ENCODE data around the gene ZNF469.
"Not testable (repeated sequence)": the region's sequence is repeated elsewhere in the genome, so short reads cannot be mapped to it uniquely, and the experiment has no call there.

Gene ZNF469

GRCh38 chr16:88409296-88410065 is 26.7 kb downstream of the ZNF469 start:
- Histone ChIP-seq H3K36me3 (ENCODE audit: control insufficient read depth in 1 of 2, insufficient read depth in 2 of 2, low read length in 2 of 2) (no peaks in the 10 kb centered on the region), H3K27me3 (ENCODE audit: control insufficient read depth in 1 of 2, insufficient read depth in 2 of 2, low read length in 2 of 2) (peaks cover 0 to 4% of the 10 kb centered on the region in 2 donors), H3K4me1 (ENCODE audit: control insufficient read depth in 1 of 2, insufficient read depth in 2 of 2, low read length in 2 of 2) (no peaks in the 10 kb centered on the region), H3K9ac (ENCODE audit: low read depth in 1 of 2, low read length in 2 of 2) (no peak overlapping the region), H3K9me3 (ENCODE audit: control insufficient read depth in 1 of 2, low read length in 2 of 2) (no peaks in the 10 kb centered on the region), H3K27ac (ENCODE audit: low read depth, low read length) (no peak overlapping the region), H3K4me3 (ENCODE audit: low read depth in 1 of 2, low read length in 2 of 2) (no peak overlapping the region)

- H3K27me3 ChIP-seq (ENCODE audit: control insufficient read depth in 1 of 2, insufficient read depth in 2 of 2, low read length in 2 of 2); H3K9me3 ChIP-seq (ENCODE audit: control insufficient read depth in 1 of 2, low read length in 2 of 2); H3K4me1 ChIP-seq (ENCODE audit: control insufficient read depth in 1 of 2, insufficient read depth in 2 of 2, low read length in 2 of 2); H3K9ac ChIP-seq (ENCODE audit: low read depth in 1 of 2, low read length in 2 of 2); H3K27ac ChIP-seq (ENCODE audit: low read depth, low read length); H3K36me3 ChIP-seq (ENCODE audit: control insufficient read depth in 1 of 2, insufficient read depth in 2 of 2, low read length in 2 of 2); H3K4me3 ChIP-seq (ENCODE audit: low read depth in 1 of 2, low read length in 2 of 2): not testable (repeated sequence)
Observed at GRCh38 chr16:88410297-88410968, 27.7 kb downstream of the ZNF469 start.

GRCh38 chr16:88411951-88412576 is 29.3 kb downstream of the ZNF469 start:
- no peaks in the 10 kb centered on the region for H3K9me3 ChIP-seq (ENCODE audit: control insufficient read depth in 1 of 2, low read length in 2 of 2)
- no peaks in the 10 kb centered on the region for H3K36me3 ChIP-seq (ENCODE audit: control insufficient read depth in 1 of 2, insufficient read depth in 2 of 2, low read length in 2 of 2)
- H3K27me3 ChIP-seq (ENCODE audit: control insufficient read depth in 1 of 2, insufficient read depth in 2 of 2, low read length in 2 of 2), result peaks cover 0 to 3% of the 10 kb centered on the region in 2 donors
- H3K27ac ChIP-seq (ENCODE audit: low read depth, low read length), result no peak overlapping the region
- H3K4me1 ChIP-seq (ENCODE audit: control insufficient read depth in 1 of 2, insufficient read depth in 2 of 2, low read length in 2 of 2), result no peaks in the 10 kb centered on the region
- H3K4me3 ChIP-seq (ENCODE audit: low read depth in 1 of 2, low read length in 2 of 2), result no peak overlapping the region
- no peak overlapping the region for H3K9ac ChIP-seq (ENCODE audit: low read depth in 1 of 2, low read length in 2 of 2)

- H3K27ac ChIP-seq (ENCODE audit: low read depth, low read length), result no peak overlapping the region
- no peaks in the 10 kb centered on the region for H3K27me3 ChIP-seq (ENCODE audit: control insufficient read depth in 1 of 2, insufficient read depth in 2 of 2, low read length in 2 of 2)
- H3K4me3 ChIP-seq (ENCODE audit: low read depth in 1 of 2, low read length in 2 of 2), result no peak overlapping the region
- H3K4me1 ChIP-seq (ENCODE audit: control insufficient read depth in 1 of 2, insufficient read depth in 2 of 2, low read length in 2 of 2), result no peaks in the 10 kb centered on the region
- no peak overlapping the region for H3K9ac ChIP-seq (ENCODE audit: low read depth in 1 of 2, low read length in 2 of 2)
- no peaks in the 10 kb centered on the region for H3K9me3 ChIP-seq (ENCODE audit: control insufficient read depth in 1 of 2, low read length in 2 of 2)
- no peaks in the 10 kb centered on the region for H3K36me3 ChIP-seq (ENCODE audit: control insufficient read depth in 1 of 2, insufficient read depth in 2 of 2, low read length in 2 of 2)
Observed at GRCh38 chr16:88412766-88413165, 30.0 kb downstream of the ZNF469 start.

- Histone ChIP-seq H3K27me3 (ENCODE audit: control insufficient read depth in 1 of 2, insufficient read depth in 2 of 2, low read length in 2 of 2) (peaks cover 0 to 4% of the 10 kb centered on the region in 2 donors), H3K4me1 (ENCODE audit: control insufficient read depth in 1 of 2, insufficient read depth in 2 of 2, low read length in 2 of 2) (no peaks in the 10 kb centered on the region), H3K9me3 (ENCODE audit: control insufficient read depth in 1 of 2, low read length in 2 of 2) (no peaks in the 10 kb centered on the region), H3K4me3 (ENCODE audit: low read depth in 1 of 2, low read length in 2 of 2) (no peak overlapping the region), H3K36me3 (ENCODE audit: control insufficient read depth in 1 of 2, insufficient read depth in 2 of 2, low read length in 2 of 2) (no peaks in the 10 kb centered on the region), H3K27ac (ENCODE audit: low read depth, low read length) (no peak overlapping the region), H3K9ac (ENCODE audit: low read depth in 1 of 2, low read length in 2 of 2) (no peak overlapping the region)
Observed at GRCh38 chr16:88413231-88413630, 30.5 kb downstream of the ZNF469 start.

GRCh38 chr16:88413631-88414030 is 30.9 kb downstream of the ZNF469 start:
- no peaks in the 10 kb centered on the region for H3K9me3 ChIP-seq (ENCODE audit: control insufficient read depth in 1 of 2, low read length in 2 of 2)
- peaks cover 0 to 5% of the 10 kb centered on the region in 2 donors for H3K27me3 ChIP-seq (ENCODE audit: control insufficient read depth in 1 of 2, insufficient read depth in 2 of 2, low read length in 2 of 2)
- H3K27ac ChIP-seq (ENCODE audit: low read depth, low read length), result no peak overlapping the region
- H3K9ac ChIP-seq (ENCODE audit: low read depth in 1 of 2, low read length in 2 of 2), result no peak overlapping the region
- H3K4me1 ChIP-seq (ENCODE audit: control insufficient read depth in 1 of 2, insufficient read depth in 2 of 2, low read length in 2 of 2), result no peaks in the 10 kb centered on the region
- H3K4me3 ChIP-seq (ENCODE audit: low read depth in 1 of 2, low read length in 2 of 2), result no peak overlapping the region
- H3K36me3 ChIP-seq (ENCODE audit: control insufficient read depth in 1 of 2, insufficient read depth in 2 of 2, low read length in 2 of 2), result no peaks in the 10 kb centered on the region

GRCh38 chr16:88414521-88415380 is 32.0 kb downstream of the ZNF469 start:
- H3K9me3 ChIP-seq (ENCODE audit: control insufficient read depth in 1 of 2, low read length in 2 of 2), result no peaks in the 10 kb centered on the region
- H3K27me3 ChIP-seq (ENCODE audit: control insufficient read depth in 1 of 2, insufficient read depth in 2 of 2, low read length in 2 of 2), result peaks cover 3 to 5% of the 10 kb centered on the region in 2 donors

GRCh38 chr16:88415381-88415705 is 32.6 kb downstream of the ZNF469 start:
- H3K36me3 ChIP-seq (ENCODE audit: control insufficient read depth in 1 of 2, insufficient read depth in 2 of 2, low read length in 2 of 2), result no peaks in the 10 kb centered on the region
- H3K9ac ChIP-seq (ENCODE audit: low read depth in 1 of 2, low read length in 2 of 2), result no peak overlapping the region
- H3K27ac ChIP-seq (ENCODE audit: low read depth, low read length), result no peak overlapping the region
- no peaks in the 10 kb centered on the region for H3K4me1 ChIP-seq (ENCODE audit: control insufficient read depth in 1 of 2, insufficient read depth in 2 of 2, low read length in 2 of 2)
- H3K4me3 ChIP-seq (ENCODE audit: low read depth in 1 of 2, low read length in 2 of 2), result no peak overlapping the region
- peaks cover 3 to 5% of the 10 kb centered on the region in 2 donors for H3K27me3 ChIP-seq (ENCODE audit: control insufficient read depth in 1 of 2, insufficient read depth in 2 of 2, low read length in 2 of 2)
- H3K9me3 ChIP-seq (ENCODE audit: control insufficient read depth in 1 of 2, low read length in 2 of 2), result no peaks in the 10 kb centered on the region

More at GRCh38 chr16:88414521-88415380, 32.0 kb downstream of the ZNF469 start:
- H3K9ac ChIP-seq (ENCODE audit: low read depth in 1 of 2, low read length in 2 of 2), result no peak overlapping the region
- no peak overlapping the region for H3K4me3 ChIP-seq (ENCODE audit: low read depth in 1 of 2, low read length in 2 of 2)
- no peaks in the 10 kb centered on the region for H3K4me1 ChIP-seq (ENCODE audit: control insufficient read depth in 1 of 2, insufficient read depth in 2 of 2, low read length in 2 of 2)
- H3K36me3 ChIP-seq (ENCODE audit: control insufficient read depth in 1 of 2, insufficient read depth in 2 of 2, low read length in 2 of 2), result no peaks in the 10 kb centered on the region
- no peak overlapping the region for H3K27ac ChIP-seq (ENCODE audit: low read depth, low read length)

- Histone ChIP-seq H3K27ac (ENCODE audit: low read depth, low read length) (no peak overlapping the region), H3K9me3 (ENCODE audit: control insufficient read depth in 1 of 2, low read length in 2 of 2) (no peaks in the 10 kb centered on the region), H3K9ac (ENCODE audit: low read depth in 1 of 2, low read length in 2 of 2) (no peak overlapping the region), H3K36me3 (ENCODE audit: control insufficient read depth in 1 of 2, insufficient read depth in 2 of 2, low read length in 2 of 2) (no peaks in the 10 kb centered on the region), H3K4me1 (ENCODE audit: control insufficient read depth in 1 of 2, insufficient read depth in 2 of 2, low read length in 2 of 2) (no peaks in the 10 kb centered on the region), H3K4me3 (ENCODE audit: low read depth in 1 of 2, low read length in 2 of 2) (no peak overlapping the region), H3K27me3 (ENCODE audit: control insufficient read depth in 1 of 2, insufficient read depth in 2 of 2, low read length in 2 of 2) (peaks cover 3 to 5% of the 10 kb centered on the region in 2 donors)
Observed at GRCh38 chr16:88415713-88416323, 33.1 kb downstream of the ZNF469 start.
